ENCODE results near the gene BMS1.

DNA sequence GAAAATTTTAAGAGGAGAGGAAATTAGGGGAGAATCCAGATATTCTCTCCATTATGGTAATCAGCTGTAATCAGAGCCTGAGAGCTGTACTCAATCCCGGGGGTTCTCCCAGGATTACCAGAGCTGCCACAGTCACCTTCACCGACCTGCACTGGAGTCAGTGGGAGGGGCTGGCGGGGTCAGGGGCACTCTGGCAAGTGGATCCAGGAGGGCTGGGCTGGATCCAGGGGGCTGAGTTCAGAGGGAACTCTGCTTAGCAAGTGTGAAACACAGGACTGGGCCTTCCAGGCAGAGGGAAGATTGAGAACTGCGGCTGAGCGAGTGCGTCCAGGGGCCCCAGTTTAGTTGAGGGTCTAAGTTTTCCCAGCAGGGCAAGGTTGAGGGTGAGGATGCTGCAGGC lies 89.2 kb downstream of the BMS1 start:
- TF ChIP-seq TAF1 (IDR thresholded peaks at IDR 0.05; ENCODE audit: borderline replicate concordance, low read depth, low read length): no peak
- TF ChIP-seq POLR2AphosphoS5 (IDR thresholded peaks at IDR 0.05; ENCODE audit: low read depth, low read length): no peak

All from GM12892 (cell line).